Measurements from ENCODE around the gene AKAP13. TPM values are rescaled to one million over a fixed set of nuclear protein-coding genes. Genes with fewer than 3 reads are reported as not detected.

Gene AKAP13
- total and polyA plus RNA-seq, 9 donors, result 45.3 to 190 (median 98.6) TPM

DNA sequence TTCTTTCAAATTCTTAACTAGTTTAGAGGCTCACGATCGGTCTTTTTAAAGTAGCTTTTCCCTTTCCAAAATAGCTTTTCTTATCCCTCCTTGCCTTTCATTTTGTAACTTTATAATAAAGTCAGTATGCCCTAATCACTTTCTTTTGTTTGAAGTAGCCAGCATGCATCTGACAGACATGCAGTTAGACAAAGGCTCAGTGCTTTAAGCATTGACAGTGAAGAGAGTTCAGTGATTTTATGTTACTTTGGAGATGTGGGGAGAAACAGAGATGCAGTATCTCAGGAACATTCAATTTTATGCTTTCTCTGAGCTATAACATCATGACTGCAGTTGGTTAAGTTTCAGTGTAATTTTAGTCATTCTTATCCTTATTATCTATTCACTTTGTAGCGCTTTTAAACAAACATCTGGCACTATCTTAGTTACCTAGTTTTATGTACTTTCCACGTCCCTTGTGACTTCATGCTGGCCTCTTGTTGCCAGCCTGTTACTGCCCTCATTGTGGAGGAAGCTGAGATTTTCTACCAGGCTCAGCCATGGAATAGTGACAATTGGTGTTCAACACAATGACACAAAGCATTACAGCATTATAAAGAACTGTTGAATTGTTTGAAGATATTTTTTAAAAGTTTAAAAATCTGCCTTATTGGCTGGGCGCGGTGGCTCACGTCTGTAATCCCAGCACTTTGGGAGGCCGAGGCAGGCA is 90.3 kb downstream of the AKAP13 start:
- Histone ChIP-seq H3K27ac (no peak overlapping the region), H3K36me3 (no peaks in the 10 kb centered on the region), H3K4me3 (no peak overlapping the region), H3K9me3 (no peaks in the 10 kb centered on the region), H3K27me3 (no peaks in the 10 kb centered on the region), H3K4me1 (ENCODE audit: insufficient read depth) (peaks cover 6% of the 10 kb centered on the region)
- 81 to 87% (median 87%) methylated on average over 8 of the region's 8 CpGs for WGBS, 3 donors
- no peak for DNase-seq
- TF ChIP-seq EP300 (IDR thresholded peaks at IDR 0.05) (no peak), POLR2A (IDR thresholded peaks at IDR 0.05) (no peak)
- TF ChIP-seq, protein P1, sequence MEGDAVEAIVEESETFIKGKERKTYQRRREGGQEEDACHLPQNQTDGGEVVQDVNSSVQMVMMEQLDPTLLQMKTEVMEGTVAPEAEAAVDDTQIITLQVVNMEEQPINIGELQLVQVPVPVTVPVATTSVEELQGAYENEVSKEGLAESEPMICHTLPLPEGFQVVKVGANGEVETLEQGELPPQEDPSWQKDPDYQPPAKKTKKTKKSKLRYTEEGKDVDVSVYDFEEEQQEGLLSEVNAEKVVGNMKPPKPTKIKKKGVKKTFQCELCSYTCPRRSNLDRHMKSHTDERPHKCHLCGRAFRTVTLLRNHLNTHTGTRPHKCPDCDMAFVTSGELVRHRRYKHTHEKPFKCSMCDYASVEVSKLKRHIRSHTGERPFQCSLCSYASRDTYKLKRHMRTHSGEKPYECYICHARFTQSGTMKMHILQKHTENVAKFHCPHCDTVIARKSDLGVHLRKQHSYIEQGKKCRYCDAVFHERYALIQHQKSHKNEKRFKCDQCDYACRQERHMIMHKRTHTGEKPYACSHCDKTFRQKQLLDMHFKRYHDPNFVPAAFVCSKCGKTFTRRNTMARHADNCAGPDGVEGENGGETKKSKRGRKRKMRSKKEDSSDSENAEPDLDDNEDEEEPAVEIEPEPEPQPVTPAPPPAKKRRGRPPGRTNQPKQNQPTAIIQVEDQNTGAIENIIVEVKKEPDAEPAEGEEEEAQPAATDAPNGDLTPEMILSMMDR (IDR thresholded peaks at IDR 0.05), result no peak
- intact Hi-C loops (cut with DNase I), result no loop called here

DNA sequence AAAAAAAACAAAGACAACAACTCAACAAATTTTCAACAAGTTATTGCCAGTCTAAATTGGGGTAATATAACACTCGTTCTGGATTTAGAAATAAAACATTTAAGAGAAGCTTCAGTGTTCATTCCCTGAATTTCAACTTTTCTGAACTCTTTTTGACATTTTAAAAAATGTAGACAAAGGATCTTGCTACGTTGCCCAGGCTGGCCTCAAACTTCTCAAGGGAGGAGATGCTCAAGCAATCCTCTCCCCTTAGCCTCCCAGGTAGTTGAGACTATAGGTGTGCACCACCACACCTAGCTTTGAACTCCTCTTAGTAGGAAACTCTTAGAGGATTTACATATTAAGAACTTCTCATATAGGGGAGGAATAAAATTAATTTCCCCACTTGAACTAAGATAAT is 91.9 kb downstream of the AKAP13 start:
- 91 to 99% (median 94%) methylated on average over 2 of the region's 2 CpGs for WGBS, 3 donors
- DNase-seq, result no peak
- H3K27me3 ChIP-seq, result no peaks in the 10 kb centered on the region
- H3K4me1 ChIP-seq (ENCODE audit: insufficient read depth), result peaks cover 8% of the 10 kb centered on the region
- no peak overlapping the region for H3K4me3 ChIP-seq
- intact Hi-C loops (cut with DNase I), result no loop called here
- H3K27ac ChIP-seq, result no peak overlapping the region
- TF ChIP-seq, protein P1 (IDR thresholded peaks at IDR 0.05), result no peak
- TF ChIP-seq EP300 (IDR thresholded peaks at IDR 0.05) (no peak), POLR2A (IDR thresholded peaks at IDR 0.05) (no peak)
- no peaks in the 10 kb centered on the region for H3K36me3 ChIP-seq
- H3K9me3 ChIP-seq, result no peaks in the 10 kb centered on the region

DNA sequence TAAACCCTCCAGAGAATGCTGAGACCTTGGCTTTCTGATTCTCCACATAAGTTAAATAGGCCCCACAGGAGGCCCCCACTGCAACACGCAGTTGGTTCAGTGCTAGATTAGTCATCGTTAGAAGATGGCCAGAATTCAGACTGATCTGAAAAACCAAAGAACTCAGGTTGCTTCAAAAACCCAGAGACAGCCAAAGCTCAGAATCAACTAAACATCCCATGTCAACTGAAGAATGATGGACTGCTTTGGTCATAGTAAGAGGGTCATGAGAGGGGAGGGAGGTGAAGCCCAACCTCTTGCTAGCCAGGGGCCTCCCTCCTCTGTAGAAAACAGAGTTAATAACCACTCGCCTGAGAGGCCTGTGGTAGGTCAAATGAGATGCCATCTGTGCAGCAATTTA is 93.1 kb downstream of the AKAP13 start:
- intact Hi-C loops (cut with DNase I), result no loop called here
- Histone ChIP-seq H3K9me3 (no peaks in the 10 kb centered on the region), H3K4me3 (no peak overlapping the region), H3K36me3 (no peaks in the 10 kb centered on the region), H3K27ac (no peak overlapping the region), H3K27me3 (no peaks in the 10 kb centered on the region), H3K4me1 (ENCODE audit: insufficient read depth) (peaks cover 8% of the 10 kb centered on the region)
- no peak for TF ChIP-seq EP300 (IDR thresholded peaks at IDR 0.05)
- TF ChIP-seq, protein P1 (IDR thresholded peaks at IDR 0.05), result no peak
- no peak for TF ChIP-seq POLR2A (IDR thresholded peaks at IDR 0.05)
- 25 to 38% (median 30%) methylated on average over 3 of the region's 3 CpGs for WGBS, 3 donors
- no peak for DNase-seq

DNA sequence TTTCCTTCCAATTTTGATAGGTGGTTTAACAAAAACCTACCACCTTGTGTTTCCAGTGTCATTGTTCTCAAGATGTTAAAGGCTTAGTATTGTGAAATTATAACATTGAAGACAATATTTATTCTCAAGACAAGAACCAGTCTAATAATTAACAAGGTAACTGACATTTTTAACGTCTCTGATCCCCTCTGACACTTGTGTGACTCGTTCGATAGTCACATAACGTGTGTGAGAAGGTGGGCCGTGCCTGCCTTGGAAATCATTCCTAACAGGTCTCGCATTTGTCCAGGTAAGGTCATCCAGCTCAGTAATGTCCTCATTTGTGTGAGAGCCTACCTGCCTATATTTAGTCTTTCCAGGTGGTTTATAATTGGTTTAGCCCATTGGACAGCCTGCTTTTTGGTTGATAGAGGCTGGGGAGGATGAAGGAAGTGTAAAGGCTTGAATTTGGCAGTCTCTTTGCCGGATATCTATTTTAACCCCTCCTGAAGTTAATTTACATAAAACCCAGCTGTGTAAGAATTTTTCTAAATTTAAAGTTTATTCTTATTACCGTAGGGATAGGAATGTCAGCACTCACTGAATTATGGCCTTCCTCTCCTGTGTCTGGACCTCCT is 94.4 kb downstream of the AKAP13 start:
- peaks cover 14% of the 10 kb centered on the region for H3K4me1 ChIP-seq (ENCODE audit: insufficient read depth)
- H3K4me3 ChIP-seq, result no peak overlapping the region
- H3K27me3 ChIP-seq, result no peaks in the 10 kb centered on the region
- DNase-seq, result no peak
- no peaks in the 10 kb centered on the region for H3K36me3 ChIP-seq
- no peak for TF ChIP-seq POLR2A (IDR thresholded peaks at IDR 0.05)
- no peak for TF ChIP-seq EP300 (IDR thresholded peaks at IDR 0.05)
- TF ChIP-seq, protein P1 (IDR thresholded peaks at IDR 0.05), result no peak
- H3K9me3 ChIP-seq, result no peaks in the 10 kb centered on the region
- intact Hi-C loops (cut with DNase I), result no loop called here
- 63 to 79% (median 73%) methylated on average over 8 of the region's 8 CpGs for WGBS, 3 donors
- no peak overlapping the region for H3K27ac ChIP-seq

Measured in ovary (tissue), 9 donors.